Astrocyte of the hippocampus (primary cell): ENCODE results near the gene MDN1.
"Not testable (repeated sequence)": the region's sequence is repeated elsewhere in the genome, so short reads cannot be mapped to it uniquely, and the experiment has no call there.

Source experiments
- DNase-seq: peaks from one replicate; pipeline ENCODE4 v3.0.0; 2011; ENCODE audit warnings: low read depth, low spot score

MDN1 gene

DNA sequence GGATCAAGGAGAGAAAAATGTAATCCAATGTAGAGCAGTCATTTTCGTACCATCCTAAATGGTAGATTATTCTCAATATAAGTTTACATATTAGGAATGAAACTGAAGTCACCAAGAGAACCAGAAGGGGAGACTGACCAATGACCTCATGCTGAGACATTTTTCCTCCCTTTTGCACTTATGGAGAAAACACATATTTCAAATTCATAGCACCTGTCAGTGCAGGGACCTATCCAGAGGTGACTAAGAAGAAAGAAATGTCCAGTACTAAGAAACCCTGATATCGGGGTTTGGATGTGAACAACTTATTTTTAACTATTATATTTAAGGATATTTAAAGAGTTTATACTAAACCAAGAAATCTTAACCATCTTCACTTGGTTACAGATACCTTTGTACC is 164.5 kb downstream of the MDN1 start:
- DNase-seq = no peak

DNA sequence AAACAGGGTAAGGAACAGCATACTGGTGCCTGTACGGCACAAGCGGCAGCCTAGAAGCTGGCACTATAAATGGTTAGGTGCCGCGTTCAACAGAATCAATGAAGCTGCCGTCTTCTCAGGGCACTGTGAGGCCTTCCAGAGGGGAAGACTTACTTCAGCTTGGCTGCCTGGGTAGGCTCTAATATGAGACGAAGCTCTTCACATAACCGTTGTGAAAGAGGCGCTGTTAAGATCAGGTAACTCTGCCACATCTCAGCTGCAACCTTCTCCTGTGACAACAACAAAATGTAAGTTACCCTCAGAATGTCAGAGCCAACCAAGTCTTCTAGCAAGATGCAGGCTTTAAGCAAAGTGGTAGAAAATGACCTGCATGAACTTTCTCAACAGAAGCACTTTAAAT is 169.0 kb downstream of the MDN1 start:
- no peak for DNase-seq

DNA sequence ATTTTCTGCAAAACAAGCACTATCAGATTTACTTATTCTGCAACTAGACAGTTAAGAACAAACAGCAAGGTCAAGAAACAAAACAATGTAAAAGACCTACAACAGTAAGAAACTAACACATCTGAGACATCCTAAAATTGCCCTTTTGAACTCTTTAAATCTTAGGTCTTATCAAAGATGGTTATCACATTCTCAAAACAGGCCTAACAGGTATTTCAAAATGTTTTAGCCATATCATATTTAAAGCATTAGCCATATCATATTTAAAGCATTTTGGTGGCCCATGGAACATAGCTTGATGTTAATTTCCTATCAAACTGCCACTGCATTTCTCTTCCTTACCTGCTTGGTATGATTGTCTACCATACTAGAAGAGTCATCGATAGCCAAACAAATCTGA is 169.9 kb downstream of the MDN1 start:
- DNase-seq = no peak

DNA sequence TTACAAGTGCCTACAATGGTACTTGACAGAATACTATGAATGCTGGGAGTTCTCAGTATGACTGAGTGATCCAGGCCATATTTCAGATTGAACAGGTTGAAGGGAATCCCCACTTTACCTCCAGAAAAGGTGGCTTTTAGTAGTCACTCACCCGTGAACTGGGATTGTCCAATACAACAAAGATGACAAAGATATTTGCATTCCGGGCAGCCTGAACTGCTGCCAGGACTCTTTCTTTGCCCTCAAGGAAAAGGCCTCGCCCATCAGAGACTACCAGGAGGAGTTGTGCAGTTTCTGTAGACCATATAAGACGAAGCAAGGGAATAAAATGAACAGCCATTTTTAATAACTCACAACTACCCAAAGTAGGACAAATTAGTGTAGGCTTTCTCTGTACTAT is 174.7 kb downstream of the MDN1 start:
- peak; percentile 14 for DNase-seq

DNA sequence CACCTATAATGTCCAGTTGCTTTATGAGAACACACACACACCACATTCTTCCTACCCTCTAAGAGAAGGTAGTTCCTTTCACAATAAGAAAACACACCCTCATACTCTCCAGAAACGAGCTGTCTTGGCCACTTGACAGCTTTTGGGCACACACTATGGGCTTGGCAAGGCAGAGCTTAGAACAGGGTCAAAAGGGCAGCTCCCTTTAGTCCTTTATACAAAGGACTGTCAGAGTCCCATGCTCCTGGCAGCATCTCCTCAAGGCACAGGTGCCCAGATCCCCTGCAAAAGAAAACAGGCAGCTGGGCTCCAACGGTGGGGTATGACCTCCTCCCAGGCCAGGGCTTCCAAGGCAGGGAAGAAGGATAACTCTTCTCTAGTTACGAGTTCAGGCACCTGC is 176.2 kb downstream of the MDN1 start:
- no peak for DNase-seq

DNA sequence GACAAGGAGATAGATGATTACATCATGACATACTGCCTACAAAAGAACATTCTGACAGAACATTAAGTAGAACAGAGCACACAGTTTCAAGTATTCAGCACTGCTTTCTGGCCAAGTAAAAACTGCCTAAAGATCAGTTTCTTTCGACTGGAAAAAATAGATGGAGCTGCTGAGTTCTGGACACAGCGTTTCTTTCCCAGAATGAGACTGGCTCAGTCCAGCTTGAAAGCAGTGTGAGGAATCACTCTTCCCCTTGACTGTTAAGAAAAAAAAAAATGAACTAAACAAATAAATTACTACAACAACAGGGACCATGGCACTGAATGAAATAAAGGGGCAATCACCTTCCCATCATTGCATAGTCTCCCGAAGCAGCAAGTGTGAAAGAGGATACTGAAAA is 176.6 kb downstream of the MDN1 start:
- no peak for DNase-seq

DNA sequence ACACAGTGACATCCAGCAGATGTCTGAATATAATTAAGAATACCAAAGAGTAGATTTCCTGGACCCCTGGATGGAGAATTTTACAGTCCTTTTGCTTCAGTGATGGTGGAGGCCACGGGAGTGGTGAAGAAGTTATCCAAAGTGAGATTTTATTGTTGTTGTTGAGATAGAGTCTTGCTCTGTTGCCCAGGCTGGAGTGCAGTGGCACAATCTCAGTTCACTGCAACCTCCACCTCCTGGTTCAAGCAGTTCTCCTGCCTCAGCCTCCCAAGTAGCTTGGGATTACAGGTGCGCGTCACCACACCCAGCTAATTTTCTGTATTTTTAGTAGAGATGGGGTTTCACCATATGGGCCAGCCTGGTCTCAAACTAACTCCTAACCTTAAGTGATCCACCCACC is 178.0 kb downstream of the MDN1 start:
- DNase-seq = not testable (repeated sequence)

DNA sequence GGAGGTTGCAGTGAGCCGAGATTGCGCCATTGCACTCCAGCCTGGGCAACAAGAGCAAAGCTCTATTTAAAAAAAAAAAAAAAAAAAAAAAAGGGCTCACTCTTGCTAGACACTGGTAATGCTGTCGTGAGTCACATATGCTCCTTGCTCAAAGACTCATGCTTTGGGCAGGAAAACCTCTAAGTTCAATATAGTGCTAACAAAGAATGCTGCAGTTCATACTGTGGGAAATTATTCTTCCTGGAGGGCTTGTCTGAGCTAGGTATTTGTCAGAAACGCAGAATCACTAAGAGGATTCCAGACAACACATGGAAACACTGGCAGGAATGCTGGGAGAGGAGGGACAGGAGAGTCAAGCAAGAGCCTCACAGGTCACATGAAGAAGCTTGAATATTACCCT is 178.8 kb downstream of the MDN1 start:
- peak; percentile 77 for DNase-seq

DNA sequence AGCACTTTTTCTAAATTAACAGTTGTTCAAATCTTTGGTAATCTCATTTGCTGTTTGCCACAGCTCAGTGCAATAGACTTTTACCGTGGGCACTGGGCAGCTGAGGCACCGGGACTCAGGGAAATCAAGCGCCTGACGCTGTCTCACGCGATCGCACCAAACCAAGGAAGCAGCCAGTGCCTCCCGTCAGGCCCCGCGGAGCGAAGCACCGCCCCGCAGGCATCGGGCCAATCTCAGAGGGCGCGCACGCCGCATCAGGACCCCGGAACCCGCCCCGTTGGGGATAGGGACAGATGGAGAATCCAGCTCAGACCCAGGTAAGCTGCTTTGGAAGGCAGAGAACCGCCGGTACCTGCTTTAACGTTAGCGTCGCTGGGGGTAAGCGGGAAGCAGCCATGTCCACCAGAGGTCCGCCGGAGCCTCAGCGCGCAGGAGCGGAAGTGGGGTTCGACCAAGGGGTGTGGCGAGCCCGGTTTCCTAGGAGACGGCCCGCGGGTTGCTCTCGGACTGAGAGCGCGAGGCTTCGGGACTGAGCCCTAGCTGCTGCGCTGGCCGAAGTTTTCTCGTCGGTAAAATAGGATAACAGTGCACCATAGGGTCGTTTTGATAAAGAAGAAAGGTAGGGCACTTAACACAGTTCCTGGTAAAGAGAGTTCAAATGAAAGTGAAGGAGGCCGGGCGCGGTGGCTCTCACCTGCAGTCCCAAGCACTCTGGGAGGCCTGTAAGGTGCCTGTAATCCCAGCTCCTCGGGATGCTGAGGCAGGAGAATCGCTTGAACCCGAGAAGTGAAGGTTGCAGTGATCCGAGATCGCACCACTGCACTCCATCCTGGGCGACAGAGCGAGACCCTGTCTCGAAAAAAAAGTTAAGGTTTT is 181.0 kb downstream of the MDN1 start, which contains the start of gene LYRM2:
LYRM2 (minus strand) TSS at position 428 of the 876 bp plus-strand sequence; CDS start at position 397, 31 bp downstream.
- DNase-seq = peak; percentile 98

DNA sequence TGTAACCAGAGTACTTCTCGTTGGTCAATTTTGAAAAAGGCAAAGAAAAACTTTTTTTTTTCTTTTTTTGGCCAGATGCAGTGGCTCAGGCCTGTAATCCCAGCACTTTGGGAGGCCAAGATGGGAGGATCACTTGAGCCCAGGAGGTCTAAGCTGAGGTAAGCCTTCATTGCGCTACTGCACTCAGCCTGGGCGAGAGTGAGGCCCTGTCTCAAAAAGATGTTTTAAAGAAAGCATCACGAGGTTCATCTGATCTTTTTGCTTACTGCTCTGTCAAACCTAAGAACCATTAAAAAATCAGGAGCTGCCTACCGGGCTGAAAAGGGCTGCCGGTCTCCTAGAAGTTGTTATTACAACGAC is 181.7 kb downstream of the MDN1 start:
- no peak for DNase-seq

DNA sequence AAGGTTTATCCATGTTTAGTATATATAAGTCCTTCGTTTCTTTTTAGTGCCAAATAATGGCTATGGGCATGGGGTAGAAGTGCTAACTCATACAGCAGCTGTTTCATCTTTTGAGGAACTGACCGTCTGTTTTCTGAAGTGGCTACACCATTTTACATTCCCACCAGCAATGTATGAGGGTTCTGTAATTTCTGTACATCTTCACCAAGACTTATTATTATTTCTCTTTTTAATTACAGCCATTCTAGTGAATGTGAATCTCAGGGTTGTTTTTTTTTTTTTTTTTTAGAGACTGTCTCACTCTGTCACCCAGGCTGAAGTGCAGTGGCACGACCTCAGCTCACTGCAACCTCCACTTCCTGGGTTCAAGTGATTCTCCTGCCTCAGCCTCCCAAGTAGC is 183.2 kb downstream of the MDN1 start:
- DNase-seq = not testable (repeated sequence)

DNA sequence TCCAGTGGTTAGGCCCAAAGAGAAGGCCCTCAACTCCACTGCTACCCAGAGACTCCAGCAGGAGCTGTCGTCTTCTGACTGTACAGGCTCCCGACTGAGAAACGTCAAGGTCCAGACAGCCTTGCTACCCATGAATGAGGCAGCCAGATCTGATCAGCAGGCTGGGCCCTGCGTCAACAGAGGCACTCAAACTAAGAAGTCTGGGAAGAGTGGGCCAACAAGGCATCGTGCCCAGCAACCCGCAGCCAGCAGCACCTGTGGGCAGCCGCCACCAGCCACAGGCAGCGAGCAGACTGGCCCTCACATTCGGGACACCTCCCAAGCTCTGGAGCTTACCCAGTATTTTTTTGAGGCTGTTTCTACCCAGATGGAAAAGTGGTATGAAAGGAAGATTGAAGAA is 189.1 kb downstream of the MDN1 start:
- DNase-seq = no peak

DNA sequence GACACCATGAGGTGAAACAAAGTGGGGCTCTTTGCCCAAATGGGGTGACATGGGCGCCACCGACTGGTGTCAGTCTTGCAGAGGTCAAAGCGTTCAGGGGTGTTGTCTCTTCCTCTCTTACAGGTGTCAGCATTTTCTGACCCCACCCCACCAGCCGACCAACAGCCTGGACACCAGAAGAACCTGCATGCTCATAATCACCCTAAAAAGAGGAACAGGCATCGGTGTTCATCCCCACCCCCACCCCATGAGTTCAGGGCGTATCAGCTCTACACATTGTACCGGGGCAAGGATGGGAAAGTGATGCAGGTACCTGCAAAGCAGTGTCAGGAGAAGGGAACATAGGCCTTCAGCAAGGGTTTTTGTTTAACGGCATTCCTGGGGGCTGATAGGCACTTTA is 195.8 kb downstream of the MDN1 start:
- DNase-seq = no peak

DNA sequence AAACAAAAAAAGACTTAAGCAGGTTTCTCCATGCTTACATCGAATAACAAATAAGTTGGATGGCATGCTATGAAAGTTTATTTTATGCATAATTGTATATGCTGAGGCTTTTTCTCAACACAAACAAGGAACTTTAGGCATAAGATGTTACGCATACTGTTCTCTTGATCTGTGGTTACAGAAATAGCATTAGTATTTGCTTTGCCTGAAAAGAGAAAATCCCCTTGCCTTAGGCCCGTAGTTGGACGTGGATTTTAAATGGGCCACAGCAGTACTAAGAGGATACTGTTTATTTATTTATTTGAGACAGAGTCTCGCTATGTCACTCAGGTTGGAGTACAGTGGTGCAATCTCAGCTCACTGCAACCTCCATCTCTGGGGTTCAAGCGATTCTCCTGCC is 200.0 kb downstream of the MDN1 start:
- DNase-seq = no peak

DNA sequence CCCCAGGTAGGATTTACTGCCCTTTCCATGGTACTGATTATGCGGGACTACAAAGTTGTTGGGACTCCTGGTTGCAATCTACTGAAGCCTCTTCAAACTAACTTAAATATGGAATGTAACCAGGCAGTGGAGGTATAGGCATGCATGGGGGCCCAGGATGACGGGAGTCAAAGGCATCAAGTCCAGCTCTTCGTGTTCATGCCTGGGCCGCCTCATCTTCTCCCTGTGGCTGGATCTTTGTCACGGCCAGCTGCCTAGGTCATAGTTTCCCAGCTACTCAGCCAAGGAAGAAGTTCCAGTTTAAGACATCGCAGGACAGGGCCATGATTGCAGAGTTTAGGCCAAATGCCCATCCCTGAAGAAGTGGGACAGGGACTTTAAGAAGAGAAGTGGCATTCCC is 201.6 kb downstream of the MDN1 start:
- DNase-seq = no peak

DNA sequence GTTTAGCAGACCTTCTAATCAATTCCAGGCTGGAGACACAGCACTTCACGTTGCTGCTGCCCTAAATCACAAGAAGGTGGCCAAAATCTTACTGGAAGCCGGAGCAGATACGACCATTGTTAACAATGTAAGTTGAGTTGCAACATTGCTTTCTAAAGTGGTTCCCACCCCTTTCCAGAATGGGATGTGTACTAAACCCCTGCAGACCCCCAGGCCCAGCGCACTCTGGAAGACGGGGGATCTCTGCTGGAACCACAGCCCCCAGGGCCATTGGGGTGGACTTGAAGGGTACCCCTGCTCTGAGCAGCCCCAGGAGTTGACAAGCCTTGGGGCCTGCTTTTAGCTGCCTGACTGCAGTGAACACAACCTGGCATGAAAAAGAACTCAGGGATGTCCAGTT is 203.1 kb downstream of the MDN1 start:
- DNase-seq = no peak

DNA sequence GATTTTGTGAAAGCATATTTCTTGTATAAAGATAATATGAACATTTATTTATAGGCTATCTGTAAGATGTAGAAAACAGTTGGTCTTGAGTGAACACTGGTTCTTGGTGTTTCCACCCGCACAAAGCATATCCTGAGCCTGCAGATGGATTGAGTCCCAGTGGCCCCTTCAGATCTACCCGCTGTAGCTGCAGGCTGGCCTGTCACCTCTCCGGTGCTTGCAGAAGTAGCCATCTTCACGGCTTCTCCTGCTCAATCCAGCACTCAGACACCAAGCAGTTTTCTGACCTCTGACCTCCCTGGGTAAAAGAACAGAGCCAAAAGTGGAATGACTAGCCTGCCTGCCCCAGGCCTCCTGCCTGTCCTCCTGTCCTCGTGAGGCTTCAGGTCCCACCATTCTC is 203.7 kb downstream of the MDN1 start:
- no peak for DNase-seq

DNA sequence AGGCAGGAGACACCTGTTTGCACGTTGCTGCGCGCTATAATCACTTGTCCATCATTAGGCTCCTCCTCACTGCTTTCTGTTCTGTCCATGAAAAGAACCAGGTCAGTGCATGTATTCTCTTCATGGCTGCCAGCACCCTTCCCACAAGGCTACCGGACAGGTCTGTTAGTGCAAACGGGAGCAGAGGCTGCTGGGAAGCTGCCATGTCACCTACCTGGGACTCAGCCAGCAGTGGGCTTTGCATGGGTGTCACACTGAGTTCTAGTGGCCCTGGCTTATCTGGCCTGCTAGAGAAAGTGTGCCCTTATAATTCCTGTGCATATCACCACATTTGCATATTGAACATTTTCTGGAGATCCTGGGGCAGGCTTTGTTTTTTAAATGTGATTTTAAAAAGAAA is 205.8 kb downstream of the MDN1 start:
- DNase-seq = no peak

DNA sequence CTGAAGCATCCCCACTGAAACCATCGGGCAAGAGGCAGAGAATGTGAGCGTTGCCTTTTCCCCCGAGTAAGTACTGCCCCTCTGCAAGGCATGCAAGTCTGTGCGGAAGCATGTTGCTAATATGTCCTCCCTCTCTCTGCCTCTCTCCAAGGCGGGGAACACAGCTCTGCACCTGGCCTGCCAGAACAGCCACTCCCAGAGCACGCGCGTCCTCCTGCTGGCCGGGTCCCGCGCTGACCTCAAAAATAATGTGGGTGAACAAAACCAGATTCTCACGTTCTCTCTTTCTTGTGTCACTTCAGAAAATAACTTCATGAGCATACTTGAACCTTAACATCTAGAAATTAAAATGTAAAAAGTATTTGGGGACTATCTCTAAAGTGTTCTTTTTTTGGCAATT is 207.5 kb downstream of the MDN1 start:
- DNase-seq = peak; percentile 6

DNA sequence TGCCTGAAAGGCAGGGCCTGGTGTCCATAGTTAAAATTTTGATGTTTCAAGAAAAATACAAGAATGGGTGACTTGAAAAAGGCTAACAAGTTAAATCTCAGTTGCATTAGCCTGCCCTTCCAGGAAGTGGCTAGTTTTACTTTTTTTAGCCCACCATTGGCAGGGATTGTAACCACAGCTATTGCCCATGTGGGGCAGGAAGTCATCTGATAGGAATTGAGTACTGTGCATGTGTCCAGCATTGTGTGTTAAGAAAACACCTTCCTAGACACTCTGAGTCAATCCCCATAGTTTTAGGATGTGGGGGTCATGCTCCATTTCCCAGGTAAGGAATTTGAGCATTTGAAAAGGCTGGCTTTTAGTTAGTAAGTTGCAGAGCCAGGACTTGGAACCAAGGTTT is 207.9 kb downstream of the MDN1 start:
- DNase-seq = peak; percentile 69

DNA sequence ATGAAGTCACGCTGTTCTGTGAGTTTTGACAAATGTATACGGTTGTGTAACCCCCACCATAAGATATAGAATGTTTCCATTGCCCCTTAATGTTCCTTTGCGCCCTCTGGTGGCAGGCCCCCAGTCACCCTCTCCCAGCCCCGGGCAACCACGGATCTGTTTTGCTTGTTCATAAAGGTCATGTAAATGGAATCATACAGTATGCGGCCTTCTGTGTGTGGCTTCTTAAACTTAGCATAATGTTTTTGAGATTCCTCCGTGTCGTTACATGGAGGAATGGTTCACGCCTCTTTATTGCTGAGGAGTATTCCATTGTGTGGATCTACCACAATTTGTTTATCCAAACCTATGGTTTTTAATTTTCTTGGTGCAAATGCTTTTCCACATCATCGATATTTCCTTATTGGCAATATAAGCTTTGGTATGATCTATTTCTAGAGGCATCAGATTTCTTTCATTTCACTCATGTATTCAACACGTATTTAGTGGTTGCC is 209.4 kb downstream of the MDN1 start:
- DNase-seq = peak; percentile 20

DNA sequence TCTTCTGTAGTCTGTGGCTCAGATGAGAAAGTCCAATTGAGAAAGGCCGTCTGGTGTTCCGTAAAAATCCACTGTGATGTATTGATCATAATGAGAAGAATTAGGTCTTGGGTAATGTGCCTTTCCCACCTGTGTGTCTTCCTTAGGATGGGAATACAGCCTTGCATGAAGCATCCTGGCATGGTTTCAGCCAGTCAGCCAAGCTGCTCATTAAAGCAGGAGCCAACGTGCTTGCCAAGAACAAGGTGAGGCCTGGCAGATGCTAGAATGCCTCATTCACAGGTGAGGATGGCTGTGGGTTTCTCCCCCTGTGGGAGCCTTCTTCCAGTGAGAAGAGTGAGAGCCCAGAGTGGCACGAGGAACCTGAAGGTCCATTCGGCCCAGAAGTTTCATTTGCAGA is 213.7 kb downstream of the MDN1 start:
- DNase-seq = no peak

DNA sequence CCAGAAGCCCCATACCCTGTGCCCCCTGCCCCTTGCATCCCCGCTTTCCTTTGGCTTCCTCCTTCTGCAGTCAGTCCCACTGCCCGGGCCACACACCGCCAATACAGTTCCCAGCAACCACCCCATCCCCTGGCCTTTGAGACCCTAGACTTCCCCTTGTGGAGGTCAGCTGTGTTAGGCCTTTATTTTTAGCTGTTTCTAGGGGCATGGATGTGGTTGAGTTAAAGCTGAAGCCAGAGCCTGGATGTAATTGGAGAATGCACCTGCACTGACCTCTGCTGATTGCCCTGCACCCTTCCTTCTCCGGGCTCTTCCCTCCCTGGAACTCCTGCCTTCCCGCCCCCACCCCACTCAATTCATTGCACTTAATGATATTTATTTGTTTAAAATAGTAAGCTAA is 214.9 kb downstream of the MDN1 start:
- DNase-seq = no peak

DNA sequence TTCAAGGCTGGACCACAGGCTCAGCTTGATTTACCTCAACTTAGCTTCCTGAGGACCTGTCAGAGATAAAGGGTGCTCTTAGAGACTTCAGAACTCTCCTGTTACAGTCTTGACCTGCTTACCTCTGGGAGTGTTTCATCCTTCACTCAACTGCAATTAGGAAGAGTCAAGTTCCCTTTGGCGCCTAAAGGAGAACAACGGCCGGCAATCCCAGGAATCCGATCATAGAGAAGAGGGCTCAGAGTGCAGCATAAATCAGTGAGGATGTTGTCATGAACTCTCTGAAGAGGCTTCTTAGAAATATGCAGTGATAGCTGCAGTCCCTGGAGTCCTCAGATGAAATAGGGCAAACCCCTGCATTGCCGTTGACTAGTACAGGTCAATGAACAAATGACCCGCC is 217.4 kb downstream of the MDN1 start:
- DNase-seq = no peak
